ENCODE data around the gene NFKB1.
"Not testable (repeated sequence)": the region's sequence is repeated elsewhere in the genome, so short reads cannot be mapped to it uniquely, and the experiment has no call there.

The NFKB1 gene

GRCh38 chr4:102598762-102599374 is 97.7 kb downstream of the NFKB1 start:
- no peak for DNase-seq (ENCODE audit: low read depth, low spot score)

GRCh38 chr4:102599455-102599854 is 98.3 kb downstream of the NFKB1 start:
- no peak for DNase-seq (ENCODE audit: low read depth, low spot score)

GRCh38 chr4:102599886-102600285 is 98.7 kb downstream of the NFKB1 start:
- DNase-seq (ENCODE audit: low read depth, low spot score): no peak

- DNase-seq (ENCODE audit: low read depth, low spot score): no peak
These were observed 99.5 kb downstream of the NFKB1 start for GRCh38 chr4:102600689-102601088.

- DNase-seq (ENCODE audit: low read depth, low spot score): no peak
These were observed 100.5 kb downstream of the NFKB1 start for GRCh38 chr4:102601586-102602227.

- no peak for DNase-seq (ENCODE audit: low read depth, low spot score)
These were observed 103.2 kb downstream of the NFKB1 start for GRCh38 chr4:102604222-102604940.

- no peak for DNase-seq (ENCODE audit: low read depth, low spot score)
These were observed 105.1 kb downstream of the NFKB1 start for GRCh38 chr4:102606261-102606660.

- DNase-seq (ENCODE audit: low read depth, low spot score): no peak
These were observed 105.8 kb downstream of the NFKB1 start for GRCh38 chr4:102606846-102607450.

- DNase-seq (ENCODE audit: low read depth, low spot score): no peak
These were observed 107.0 kb downstream of the NFKB1 start for GRCh38 chr4:102608190-102608589.

- no peak for DNase-seq (ENCODE audit: low read depth, low spot score)
These were observed 108.8 kb downstream of the NFKB1 start for GRCh38 chr4:102610007-102610406.

- DNase-seq (ENCODE audit: low read depth, low spot score): no peak
These were observed 109.3 kb downstream of the NFKB1 start for GRCh38 chr4:102610476-102610875.

GRCh38 chr4:102612210-102612609 is 111.1 kb downstream of the NFKB1 start:
- no peak for DNase-seq (ENCODE audit: low read depth, low spot score)

- DNase-seq (ENCODE audit: low read depth, low spot score): no peak
These were observed 111.7 kb downstream of the NFKB1 start for GRCh38 chr4:102612824-102613366.

GRCh38 chr4:102614801-102615200 is 113.6 kb downstream of the NFKB1 start:
- no peak for DNase-seq (ENCODE audit: low read depth, low spot score)

- no peak for DNase-seq (ENCODE audit: low read depth, low spot score)
These were observed 115.5 kb downstream of the NFKB1 start for GRCh38 chr4:102616636-102617035.

GRCh38 chr4:102619021-102619420 is 117.9 kb downstream of the NFKB1 start:
- not testable (repeated sequence) for DNase-seq (ENCODE audit: low read depth, low spot score)

GRCh38 chr4:102619776-102620631 is 118.8 kb downstream of the NFKB1 start:
- not testable (repeated sequence) for DNase-seq (ENCODE audit: low read depth, low spot score)

- DNase-seq (ENCODE audit: low read depth, low spot score): no peak
These were observed 119.7 kb downstream of the NFKB1 start for GRCh38 chr4:102620697-102621497.

GRCh38 chr4:102623622-102624021 is 122.5 kb downstream of the NFKB1 start:
- DNase-seq (ENCODE audit: low read depth, low spot score): no peak

GRCh38 chr4:102624505-102624904 is 123.3 kb downstream of the NFKB1 start:
- DNase-seq (ENCODE audit: low read depth, low spot score): no peak
